HUES6 (cell line): ENCODE data around the gene SGSM2.

ENCODE experiments used
- H3K27ac ChIP-seq: 2 replicates; pipeline ENCODE4 v1.7.0; 2013; ENCODE audit warnings: low read depth, mild to moderate bottlenecking, low read length, inconsistent platforms
- H3K27me3 ChIP-seq: 2 replicates; pipeline ENCODE4 v1.6.1; 2013; ENCODE audit warnings: low read length; ENCODE audit not compliant: control insufficient read depth, insufficient read depth
- H3K36me3 ChIP-seq: 2 replicates; pipeline ENCODE4 v1.6.1; 2013; ENCODE audit warnings: low read length; ENCODE audit not compliant: control insufficient read depth, insufficient read depth
- H3K4me1 ChIP-seq: 2 replicates; pipeline ENCODE4 v1.6.1; 2013; ENCODE audit warnings: low read length; ENCODE audit not compliant: control insufficient read depth, insufficient read depth
- H3K4me3 ChIP-seq: 2 replicates; pipeline ENCODE4 v1.5.1; 2013; ENCODE audit warnings: low read depth, low read length
- H3K9ac ChIP-seq: one replicate; pipeline ENCODE4 v1.6.1; 2013; ENCODE audit warnings: mild to moderate bottlenecking, low read length
- H3K9me3 ChIP-seq: 2 replicates; pipeline ENCODE4 v1.6.1; 2013; ENCODE audit warnings: low read depth, low read length; ENCODE audit not compliant: control insufficient read depth, insufficient read depth

The SGSM2 gene

GRCh38 chr17:2369039-2369438, 31.7 kb downstream of the SGSM2 start:
- no peak overlapping the region for H3K9ac ChIP-seq

GRCh38 chr17:2369551-2370210, 32.4 kb downstream of the SGSM2 start:
- Histone ChIP-seq H3K36me3 (peaks cover 51% of the 10 kb centered on the region), H3K4me3 (no peak overlapping the region), H3K9ac (no peak overlapping the region), H3K27me3 (no peaks in the 10 kb centered on the region), H3K4me1 (peaks cover 7% of the 10 kb centered on the region; the same call in 1 of the 2 replicates), H3K27ac (no peak overlapping the region), H3K9me3 (no peaks in the 10 kb centered on the region)

More at GRCh38 chr17:2369039-2369438, 31.7 kb downstream of the SGSM2 start:
- H3K27me3 ChIP-seq: no peaks in the 10 kb centered on the region
- no peak overlapping the region for H3K27ac ChIP-seq
- no peaks in the 10 kb centered on the region for H3K9me3 ChIP-seq
- peaks cover 51% of the 10 kb centered on the region for H3K36me3 ChIP-seq
- H3K4me3 ChIP-seq: no peak overlapping the region
- peaks cover 7% of the 10 kb centered on the region; the same call in 1 of the 2 replicates for H3K4me1 ChIP-seq

GRCh38 chr17:2370211-2370589, 32.9 kb downstream of the SGSM2 start:
- peaks cover 51% of the 10 kb centered on the region for H3K36me3 ChIP-seq
- H3K27me3 ChIP-seq: no peaks in the 10 kb centered on the region
- H3K4me3 ChIP-seq: no peak overlapping the region
- H3K9me3 ChIP-seq: no peaks in the 10 kb centered on the region
- peaks cover 7% of the 10 kb centered on the region; the same call in 1 of the 2 replicates for H3K4me1 ChIP-seq
- no peak overlapping the region for H3K27ac ChIP-seq
- no peak overlapping the region for H3K9ac ChIP-seq

GRCh38 chr17:2371183-2372130, 34.2 kb downstream of the SGSM2 start:
- H3K9ac ChIP-seq: no peak overlapping the region
- no peak overlapping the region for H3K27ac ChIP-seq
- H3K4me1 ChIP-seq: peaks cover 7% of the 10 kb centered on the region; the same call in 1 of the 2 replicates
- no peaks in the 10 kb centered on the region for H3K27me3 ChIP-seq
- H3K36me3 ChIP-seq: peaks cover 58% of the 10 kb centered on the region
- no peaks in the 10 kb centered on the region for H3K9me3 ChIP-seq
- no peak overlapping the region for H3K4me3 ChIP-seq

- H3K27me3 ChIP-seq: no peaks in the 10 kb centered on the region
- H3K36me3 ChIP-seq: peaks cover 63% of the 10 kb centered on the region
- H3K9me3 ChIP-seq: no peaks in the 10 kb centered on the region
- H3K27ac ChIP-seq: no peak overlapping the region
- no peak overlapping the region for H3K4me3 ChIP-seq
- peaks cover 7% of the 10 kb centered on the region; the same call in 1 of the 2 replicates for H3K4me1 ChIP-seq
- H3K9ac ChIP-seq: no peak overlapping the region
Observed at GRCh38 chr17:2372180-2372579, 34.9 kb downstream of the SGSM2 start.

- no peak overlapping the region for H3K9ac ChIP-seq
- peaks cover 7% of the 10 kb centered on the region; the same call in 1 of the 2 replicates for H3K4me1 ChIP-seq
Observed at GRCh38 chr17:2372681-2373080, 35.4 kb downstream of the SGSM2 start.

GRCh38 chr17:2373179-2373578, 35.9 kb downstream of the SGSM2 start:
- Histone ChIP-seq H3K27ac (no peak overlapping the region), H3K4me1 (peaks cover 7% of the 10 kb centered on the region; the same call in 1 of the 2 replicates), H3K36me3 (peaks cover 65% of the 10 kb centered on the region), H3K9me3 (no peaks in the 10 kb centered on the region), H3K4me3 (no peak overlapping the region), H3K9ac (no peak overlapping the region), H3K27me3 (no peaks in the 10 kb centered on the region)

More at GRCh38 chr17:2372681-2373080, 35.4 kb downstream of the SGSM2 start:
- H3K36me3 ChIP-seq: peaks cover 64% of the 10 kb centered on the region
- no peaks in the 10 kb centered on the region for H3K27me3 ChIP-seq
- H3K9me3 ChIP-seq: no peaks in the 10 kb centered on the region
- H3K27ac ChIP-seq: no peak overlapping the region
- no peak overlapping the region for H3K4me3 ChIP-seq

GRCh38 chr17:2374549-2375285, 37.4 kb downstream of the SGSM2 start:
- Histone ChIP-seq H3K9me3 (no peaks in the 10 kb centered on the region), H3K9ac (no peak overlapping the region), H3K36me3 (peaks cover 74% of the 10 kb centered on the region), H3K27me3 (no peaks in the 10 kb centered on the region), H3K4me3 (no peak overlapping the region), H3K27ac (no peak overlapping the region), H3K4me1 (peaks cover 5% of the 10 kb centered on the region; the same call in 1 of the 2 replicates)

GRCh38 chr17:2375406-2375805, 38.1 kb downstream of the SGSM2 start:
- no peaks in the 10 kb centered on the region for H3K9me3 ChIP-seq
- H3K27me3 ChIP-seq: no peaks in the 10 kb centered on the region
- H3K36me3 ChIP-seq: peaks cover 77% of the 10 kb centered on the region
- H3K27ac ChIP-seq: no peak overlapping the region
- H3K4me3 ChIP-seq: no peak overlapping the region
- no peak overlapping the region for H3K9ac ChIP-seq
- H3K4me1 ChIP-seq: no peaks in the 10 kb centered on the region

- no peaks in the 10 kb centered on the region for H3K9me3 ChIP-seq
- no peaks in the 10 kb centered on the region for H3K4me1 ChIP-seq
- H3K4me3 ChIP-seq: no peak overlapping the region
- H3K36me3 ChIP-seq: peaks cover 81% of the 10 kb centered on the region
- no peaks in the 10 kb centered on the region for H3K27me3 ChIP-seq
- no peak overlapping the region for H3K27ac ChIP-seq
- no peak overlapping the region for H3K9ac ChIP-seq
Observed at GRCh38 chr17:2376107-2376506, 38.8 kb downstream of the SGSM2 start.
